ENCODE results near the gene SLC1A3. TPM values are rescaled to one million over a fixed set of nuclear protein-coding genes. Genes with fewer than 3 reads are reported as not detected.

Gene SLC1A3
- total RNA-seq, 3 donors from 2014 or later (not counting 1 experiment from before 2014, with no cell fraction given), result 1.1 TPM; not detected in 2

DNA sequence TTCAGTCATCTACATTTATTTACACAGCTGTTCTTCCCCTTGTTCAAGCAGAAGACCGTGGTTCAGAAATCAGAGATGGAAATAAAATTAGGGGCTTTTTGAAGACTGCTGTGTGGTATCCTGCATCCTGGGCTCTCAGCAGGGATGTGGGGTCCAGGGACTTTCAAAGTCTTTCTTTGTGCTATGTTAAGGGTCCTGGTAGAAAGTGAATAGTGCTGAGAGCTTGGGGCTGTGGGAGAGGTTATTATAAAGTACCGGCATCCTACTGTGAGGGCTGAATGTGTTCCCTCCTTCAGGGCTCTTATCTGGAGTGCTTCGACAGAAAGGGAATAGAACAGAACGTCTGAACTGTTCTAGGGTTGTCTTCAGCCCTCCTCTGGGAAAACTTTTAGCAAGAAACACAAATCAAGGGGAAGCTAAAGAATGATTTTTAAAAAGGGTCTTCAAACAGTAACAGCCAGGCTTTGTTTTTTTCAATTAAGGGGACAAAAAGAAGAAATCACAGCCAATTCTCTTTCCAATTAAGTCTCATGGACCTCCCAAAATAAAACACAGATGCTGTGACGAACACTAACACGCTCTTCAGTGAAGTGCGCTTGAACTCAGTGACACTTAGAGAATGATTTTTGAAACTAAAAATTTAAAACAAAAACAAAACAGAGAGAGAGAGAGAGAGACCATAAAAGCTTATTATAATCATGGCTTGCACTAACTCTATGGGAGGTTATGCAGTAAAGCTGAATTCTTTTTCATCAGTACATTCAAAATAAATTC is 15.7 kb upstream of the SLC1A3 start:
- no peaks in the 10 kb centered on the region for H3K27me3 ChIP-seq (ENCODE audit: control insufficient read depth, insufficient read depth, low read length)
- H3K4me1 ChIP-seq (ENCODE audit: control insufficient read depth, insufficient read depth, low read length), result no peaks in the 10 kb centered on the region
- H3K4me3 ChIP-seq (ENCODE audit: low read length), result no peak overlapping the region
- ATAC-seq (no peak), DNase-seq (no peak)
- Mint-ChIP-seq H3K9me3 (peaks cover 0 to 2% of the 10 kb centered on the region in 2 donors), H3K27me3 (ENCODE audit: low read depth in 2 of 2) (peaks cover 2 to 7% of the 10 kb centered on the region in 2 donors), H3K4me3 (no peak overlapping the region), H3K36me3 (no peaks in the 10 kb centered on the region), H3K4me1 (no peaks in the 10 kb centered on the region), H3K27ac (no peak overlapping the region)
- no peaks in the 10 kb centered on the region for H3K36me3 ChIP-seq (ENCODE audit: control insufficient read depth, insufficient read depth, low read length)
- 91% methylated on average over 6 of the region's 7 CpGs for WGBS (ENCODE audit: insufficient coverage)
- intact Hi-C loops (cut with micrococcal nuclease), result no loop called here
- TF ChIP-seq, protein P1, sequence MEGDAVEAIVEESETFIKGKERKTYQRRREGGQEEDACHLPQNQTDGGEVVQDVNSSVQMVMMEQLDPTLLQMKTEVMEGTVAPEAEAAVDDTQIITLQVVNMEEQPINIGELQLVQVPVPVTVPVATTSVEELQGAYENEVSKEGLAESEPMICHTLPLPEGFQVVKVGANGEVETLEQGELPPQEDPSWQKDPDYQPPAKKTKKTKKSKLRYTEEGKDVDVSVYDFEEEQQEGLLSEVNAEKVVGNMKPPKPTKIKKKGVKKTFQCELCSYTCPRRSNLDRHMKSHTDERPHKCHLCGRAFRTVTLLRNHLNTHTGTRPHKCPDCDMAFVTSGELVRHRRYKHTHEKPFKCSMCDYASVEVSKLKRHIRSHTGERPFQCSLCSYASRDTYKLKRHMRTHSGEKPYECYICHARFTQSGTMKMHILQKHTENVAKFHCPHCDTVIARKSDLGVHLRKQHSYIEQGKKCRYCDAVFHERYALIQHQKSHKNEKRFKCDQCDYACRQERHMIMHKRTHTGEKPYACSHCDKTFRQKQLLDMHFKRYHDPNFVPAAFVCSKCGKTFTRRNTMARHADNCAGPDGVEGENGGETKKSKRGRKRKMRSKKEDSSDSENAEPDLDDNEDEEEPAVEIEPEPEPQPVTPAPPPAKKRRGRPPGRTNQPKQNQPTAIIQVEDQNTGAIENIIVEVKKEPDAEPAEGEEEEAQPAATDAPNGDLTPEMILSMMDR (IDR thresholded peaks at IDR 0.05), result no peak
- no peaks in the 10 kb centered on the region for H3K9me3 ChIP-seq (ENCODE audit: control insufficient read depth, insufficient read depth, low read length)
- H3K27ac ChIP-seq (ENCODE audit: low read length), result no peak overlapping the region

DNA sequence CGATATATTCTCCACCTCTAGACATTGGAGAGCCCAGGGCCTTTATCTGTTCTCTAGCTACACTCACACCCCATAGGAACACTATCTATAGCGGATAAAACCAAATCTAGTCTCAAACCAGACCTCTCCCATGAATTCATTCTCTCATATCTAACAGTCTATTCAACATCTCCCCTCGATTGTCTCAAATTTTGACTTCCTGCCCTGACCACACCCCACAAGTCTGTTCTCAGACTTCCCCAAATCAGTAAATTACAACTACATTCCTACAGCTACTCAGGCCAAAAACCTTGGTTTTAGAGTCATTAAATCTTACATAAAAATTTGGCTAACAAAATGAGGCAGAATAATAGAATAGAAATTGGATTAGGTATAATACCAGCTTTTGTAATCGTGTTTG is 12.5 kb upstream of the SLC1A3 start:
- no peak overlapping the region for H3K27ac Mint-ChIP-seq
- Histone ChIP-seq H3K4me3 (ENCODE audit: low read length) (no peak overlapping the region), H3K36me3 (ENCODE audit: control insufficient read depth, insufficient read depth, low read length) (no peaks in the 10 kb centered on the region), H3K27me3 (ENCODE audit: control insufficient read depth, insufficient read depth, low read length) (no peaks in the 10 kb centered on the region), H3K4me1 (ENCODE audit: control insufficient read depth, insufficient read depth, low read length) (no peaks in the 10 kb centered on the region), H3K27ac (ENCODE audit: low read length) (no peak overlapping the region), H3K9me3 (ENCODE audit: control insufficient read depth, insufficient read depth, low read length) (no peaks in the 10 kb centered on the region)
- H3K36me3 Mint-ChIP-seq, result no peaks in the 10 kb centered on the region
- intact Hi-C loops (cut with micrococcal nuclease), result no loop called here
- DNase-seq, result no peak
- TF ChIP-seq, protein P1 (IDR thresholded peaks at IDR 0.05), result no peak
- no peaks in the 10 kb centered on the region for H3K4me1 Mint-ChIP-seq
- ATAC-seq, result no peak
- WGBS (ENCODE audit: insufficient coverage), result 27% methylated on average over 3 of the region's 4 CpGs
- no peak overlapping the region for H3K4me3 Mint-ChIP-seq
- peaks cover 0 to 6% of the 10 kb centered on the region in 2 donors for H3K27me3 Mint-ChIP-seq (ENCODE audit: low read depth in 2 of 2)
- peaks cover 0 to 2% of the 10 kb centered on the region in 2 donors for H3K9me3 Mint-ChIP-seq

DNA sequence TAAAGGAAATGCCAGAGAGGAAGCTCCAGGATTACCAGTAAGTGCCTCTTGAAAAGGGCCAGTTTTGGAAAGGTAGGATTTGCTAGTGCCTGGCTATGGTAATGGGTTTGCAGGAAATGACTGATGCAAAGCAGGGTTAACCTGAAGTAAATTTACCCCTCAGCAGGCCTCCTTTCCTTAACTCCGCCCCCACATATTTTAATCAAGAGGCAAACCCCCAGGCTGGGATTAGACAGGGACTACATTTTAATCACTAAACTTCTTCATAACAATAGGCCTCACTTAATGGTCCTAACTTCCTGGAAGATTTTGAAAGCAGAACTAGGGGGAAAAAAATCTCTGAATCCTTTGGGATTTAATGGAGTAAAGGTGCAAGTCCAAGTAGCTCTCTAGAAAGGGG is 10.2 kb upstream of the SLC1A3 start:
- Mint-ChIP-seq H3K27ac (no peak overlapping the region), H3K36me3 (no peaks in the 10 kb centered on the region), H3K9me3 (peaks cover 0 to 2% of the 10 kb centered on the region in 2 donors), H3K4me3 (no peak overlapping the region), H3K4me1 (no peaks in the 10 kb centered on the region), H3K27me3 (ENCODE audit: low read depth in 2 of 2) (peaks cover 0 to 6% of the 10 kb centered on the region in 2 donors)
- no peak overlapping the region for H3K27ac ChIP-seq (ENCODE audit: low read length)
- ATAC-seq (no peak), DNase-seq (no peak)
- no peaks in the 10 kb centered on the region for H3K27me3 ChIP-seq (ENCODE audit: control insufficient read depth, insufficient read depth, low read length)
- H3K36me3 ChIP-seq (ENCODE audit: control insufficient read depth, insufficient read depth, low read length), result no peaks in the 10 kb centered on the region
- intact Hi-C loops (cut with micrococcal nuclease), result no loop called here
- TF ChIP-seq, protein P1 (IDR thresholded peaks at IDR 0.05), result no peak
- WGBS (ENCODE audit: insufficient coverage), result 100% methylated on average over 1 of the region's 1 CpG
- no peaks in the 10 kb centered on the region for H3K9me3 ChIP-seq (ENCODE audit: control insufficient read depth, insufficient read depth, low read length)
- H3K4me1 ChIP-seq (ENCODE audit: control insufficient read depth, insufficient read depth, low read length), result no peaks in the 10 kb centered on the region
- H3K4me3 ChIP-seq (ENCODE audit: low read length), result no peak overlapping the region

DNA sequence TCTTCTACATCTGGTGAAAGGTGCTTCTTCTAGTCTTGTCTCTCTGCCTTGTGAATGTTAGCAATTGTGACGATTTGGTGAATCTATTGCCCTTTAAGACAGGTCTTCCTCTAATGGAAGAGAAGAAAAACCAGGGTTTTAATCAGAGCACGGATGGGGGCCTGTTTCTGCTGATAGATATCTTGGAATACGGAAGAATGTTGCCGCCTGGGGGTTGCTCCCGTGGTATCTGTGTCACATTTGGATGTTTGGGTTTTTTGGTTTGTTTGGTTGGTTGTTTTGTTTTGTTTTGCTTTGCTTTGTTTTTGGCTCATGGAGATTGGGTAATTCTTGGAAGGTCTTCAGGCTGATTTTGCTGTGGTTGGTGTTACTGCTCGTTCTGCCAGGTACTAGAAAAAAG is 9.7 kb upstream of the SLC1A3 start:
- TF ChIP-seq, protein P1 (IDR thresholded peaks at IDR 0.05), result no peak
- DNase-seq (no peak), ATAC-seq (no peak)
- Histone ChIP-seq H3K9me3 (ENCODE audit: control insufficient read depth, insufficient read depth, low read length) (no peaks in the 10 kb centered on the region), H3K27me3 (ENCODE audit: control insufficient read depth, insufficient read depth, low read length) (no peaks in the 10 kb centered on the region), H3K4me3 (ENCODE audit: low read length) (no peak overlapping the region), H3K36me3 (ENCODE audit: control insufficient read depth, insufficient read depth, low read length) (no peaks in the 10 kb centered on the region), H3K4me1 (ENCODE audit: control insufficient read depth, insufficient read depth, low read length) (no peaks in the 10 kb centered on the region), H3K27ac (ENCODE audit: low read length) (no peak overlapping the region)
- no peaks in the 10 kb centered on the region for H3K36me3 Mint-ChIP-seq
- H3K27me3 Mint-ChIP-seq (ENCODE audit: low read depth in 2 of 2), result peaks cover 0 to 6% of the 10 kb centered on the region in 2 donors
- intact Hi-C loops (cut with micrococcal nuclease), result no loop called here
- H3K27ac Mint-ChIP-seq, result no peak overlapping the region
- peaks cover 0 to 2% of the 10 kb centered on the region in 2 donors for H3K9me3 Mint-ChIP-seq
- H3K4me3 Mint-ChIP-seq, result no peak overlapping the region
- no peaks in the 10 kb centered on the region for H3K4me1 Mint-ChIP-seq
- 87% methylated on average over 5 of the region's 6 CpGs for WGBS (ENCODE audit: insufficient coverage)

All from natural killer cell (primary cell).